Fibroblast of gingiva (primary cell): ENCODE results near the gene PSMB4.
"Not testable (repeated sequence)": the region's sequence is repeated elsewhere in the genome, so short reads cannot be mapped to it uniquely, and the experiment has no call there.

ENCODE experiments used
- DNase-seq: peaks from one replicate; pipeline ENCODE4 v3.0.0-alpha.2; 2011; ENCODE audit warnings: low read depth

PSMB4 gene

DNA sequence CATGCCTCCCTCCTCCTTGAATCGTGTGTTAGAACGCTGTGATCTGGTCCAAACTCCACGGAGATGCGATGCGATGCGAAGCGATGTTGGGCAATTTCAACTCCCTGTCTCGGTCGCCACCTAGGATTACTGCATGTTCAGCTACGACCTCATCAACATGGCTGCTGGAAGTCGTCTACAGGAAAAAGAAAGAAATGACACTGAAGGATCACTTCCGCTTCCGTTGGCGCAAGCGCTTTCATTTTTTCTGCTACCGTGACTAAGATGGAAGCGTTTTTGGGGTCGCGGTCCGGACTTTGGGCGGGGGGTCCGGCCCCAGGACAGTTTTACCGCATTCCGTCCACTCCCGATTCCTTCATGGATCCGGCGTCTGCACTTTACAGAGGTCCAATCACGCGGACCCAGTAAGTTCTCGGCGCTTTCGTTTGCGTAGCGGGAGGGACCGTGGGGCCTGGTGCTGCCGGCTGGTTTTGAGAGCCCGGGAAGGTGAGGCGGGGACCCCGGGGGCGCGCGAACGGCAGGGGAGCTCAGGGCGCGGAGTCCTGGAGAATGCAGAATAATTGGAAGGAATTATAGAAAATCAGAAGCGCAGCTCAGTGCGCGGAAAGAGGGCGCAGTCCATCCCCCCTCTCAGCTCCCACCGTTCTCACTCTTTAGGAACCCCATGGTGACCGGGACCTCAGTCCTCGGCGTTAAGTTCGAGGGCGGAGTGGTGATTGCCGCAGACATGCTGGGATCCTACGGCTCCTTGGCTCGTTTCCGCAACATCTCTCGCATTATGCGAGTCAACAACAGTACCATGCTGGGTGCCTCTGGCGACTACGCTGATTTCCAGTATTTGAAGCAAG, at the start of gene PSMB4:
PSMB4 (plus strand) TSS at position 250 of the 848 bp plus-strand sequence; CDS start at position 265, 15 bp downstream.
- DNase-seq = peak; percentile 91

DNA sequence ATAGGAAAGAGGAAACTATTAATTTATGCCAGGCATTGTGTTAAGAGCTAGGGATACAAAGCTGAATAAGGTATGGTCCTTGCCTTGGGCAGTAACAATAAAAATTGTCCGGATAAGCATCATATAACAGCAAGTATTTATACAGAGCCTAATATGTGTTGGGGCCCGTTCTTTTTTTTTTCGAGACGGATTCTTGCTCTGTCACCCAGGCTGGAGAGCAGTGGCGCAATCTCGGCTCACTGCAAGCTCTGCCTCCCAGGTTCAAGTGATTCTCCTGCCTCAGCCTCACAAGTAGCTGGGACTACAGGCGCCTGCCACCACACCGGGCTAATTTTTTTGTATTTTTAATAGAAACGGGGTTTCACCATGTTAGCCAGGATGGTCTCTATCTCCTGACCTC, 49.0 kb upstream of the PSMB4 start:
- not testable (repeated sequence) for DNase-seq

DNA sequence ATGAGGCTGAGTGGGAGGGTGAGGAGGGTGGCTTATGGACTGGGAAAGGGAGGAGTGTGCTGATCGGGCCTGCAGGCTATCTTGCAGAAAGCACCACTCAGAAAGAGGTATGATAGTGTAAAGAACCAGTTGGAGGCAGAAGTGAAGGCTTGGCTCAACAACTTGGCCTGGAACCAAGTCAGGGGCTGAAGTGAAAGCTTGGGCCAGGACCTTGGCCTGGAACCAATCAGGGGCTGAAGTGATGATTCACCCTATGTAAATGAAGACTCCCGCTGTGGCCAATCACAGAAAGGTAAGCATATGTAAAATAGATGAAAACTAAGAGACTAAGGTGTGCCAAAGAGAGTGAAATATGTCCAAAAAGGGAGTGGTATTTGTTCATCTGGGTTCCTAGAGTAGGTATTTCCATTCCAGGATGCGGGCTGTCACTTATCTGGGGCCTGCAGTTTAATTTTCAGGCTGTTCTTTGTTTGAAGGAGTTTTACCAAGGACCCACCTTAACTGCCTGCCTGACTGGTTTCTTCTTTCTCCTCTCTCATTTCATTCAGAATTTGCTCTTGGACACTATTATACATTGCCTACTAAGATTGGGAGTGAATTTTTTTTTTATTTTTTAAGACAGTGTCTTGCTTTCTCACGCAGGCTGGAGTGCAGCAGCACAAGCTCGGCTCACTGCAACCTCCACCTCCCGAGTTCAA, 47.2 kb upstream of the PSMB4 start:
- no peak for DNase-seq

DNA sequence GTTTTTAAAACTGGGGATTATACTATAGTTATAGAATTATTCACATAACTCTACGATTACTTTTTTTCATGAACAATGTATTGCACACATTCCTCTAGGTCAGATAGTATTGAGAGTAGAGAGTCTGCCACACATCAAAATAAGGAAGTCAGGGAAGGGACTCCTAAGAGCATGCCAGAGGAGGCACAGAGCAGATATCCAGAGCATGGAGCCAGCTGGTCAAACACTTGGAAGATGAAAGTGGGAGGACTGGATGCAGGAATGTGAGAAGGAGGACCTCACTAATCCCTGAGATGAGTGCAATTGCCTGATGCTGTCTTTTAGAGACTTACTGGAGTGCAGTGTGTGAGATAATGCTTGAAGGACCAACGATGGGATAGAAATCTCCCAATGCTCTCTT, 42.7 kb upstream of the PSMB4 start:
- no peak for DNase-seq

DNA sequence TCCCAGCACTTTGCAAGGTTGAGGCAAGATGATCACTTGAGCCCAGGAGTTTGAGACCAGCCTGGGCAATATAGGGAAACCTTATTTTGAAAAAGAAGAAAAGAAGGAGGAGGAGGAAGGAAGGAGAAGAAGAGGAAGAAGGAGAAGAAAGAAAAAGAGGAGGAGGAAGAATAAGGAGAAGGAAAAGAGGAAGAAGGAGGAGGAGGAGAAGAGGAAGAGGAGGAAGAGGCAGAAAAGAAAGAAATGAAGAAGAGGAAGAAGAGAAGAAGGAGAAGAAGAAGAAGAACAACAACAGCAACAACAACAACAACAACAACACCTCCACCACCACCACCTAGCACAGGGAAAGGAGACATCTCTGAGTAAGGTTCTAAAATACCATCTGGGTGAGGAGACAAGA, 37.5 kb upstream of the PSMB4 start:
- no peak for DNase-seq

DNA sequence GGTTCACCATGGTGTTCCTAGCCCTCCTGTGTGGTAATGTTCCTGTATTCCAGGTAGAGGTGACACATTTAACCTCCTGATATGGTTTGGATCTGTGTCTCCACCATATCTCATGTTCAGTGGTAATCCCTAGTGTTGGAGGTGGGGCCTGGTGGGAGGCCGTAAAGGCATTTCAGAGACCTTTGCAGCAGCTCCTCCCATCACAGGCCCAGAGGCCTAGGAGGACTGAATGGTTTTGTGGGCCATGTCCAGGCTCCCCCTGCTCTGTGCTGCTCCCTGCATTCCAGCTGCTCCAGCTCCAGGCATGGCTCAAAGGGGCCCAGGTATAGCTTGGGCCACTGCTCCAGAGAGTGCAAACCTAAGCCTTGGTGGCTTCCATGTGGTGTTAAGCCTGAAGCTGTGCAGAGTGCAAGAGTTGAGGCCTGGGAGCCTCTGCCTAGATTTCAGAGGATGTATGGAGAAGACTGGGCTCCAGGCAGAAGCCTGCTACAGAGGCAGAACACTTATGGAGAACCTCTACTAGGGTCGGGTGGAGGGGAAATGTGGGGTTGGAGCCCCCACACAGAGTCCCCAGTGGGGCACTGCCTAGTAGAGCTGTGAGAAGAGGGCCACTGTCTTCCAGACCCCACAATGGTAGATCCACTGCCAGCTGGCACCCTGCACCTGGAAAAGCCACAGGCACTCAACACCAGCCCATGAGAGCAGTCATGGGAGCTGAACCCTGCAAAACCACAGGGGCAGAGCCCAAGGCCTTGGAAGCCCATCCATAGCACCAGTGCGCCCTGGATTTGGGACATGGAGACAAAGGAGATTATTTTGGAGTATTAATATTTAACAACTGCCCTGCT, 36.8 kb upstream of the PSMB4 start:
- DNase-seq = no peak

DNA sequence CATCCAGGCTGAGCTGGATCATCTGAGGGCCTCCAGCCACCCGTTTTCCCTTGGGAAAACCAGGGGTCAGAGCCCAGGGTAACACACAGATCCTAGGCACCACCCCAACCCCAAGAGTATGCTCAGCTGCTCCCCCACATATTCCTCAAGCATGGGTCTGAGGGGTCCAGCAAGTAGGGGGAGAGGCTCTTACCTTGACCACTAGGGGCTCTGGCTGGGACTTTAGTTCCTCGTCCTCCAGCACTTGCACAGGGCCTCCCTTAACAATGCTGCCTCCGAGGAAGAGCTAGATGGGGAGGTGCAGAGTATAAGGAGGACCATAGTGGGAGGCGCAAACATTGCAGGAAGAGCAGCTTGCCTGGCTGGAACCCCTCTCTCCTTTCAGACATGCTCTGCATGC, 34.4 kb upstream of the PSMB4 start:
- DNase-seq = no peak

DNA sequence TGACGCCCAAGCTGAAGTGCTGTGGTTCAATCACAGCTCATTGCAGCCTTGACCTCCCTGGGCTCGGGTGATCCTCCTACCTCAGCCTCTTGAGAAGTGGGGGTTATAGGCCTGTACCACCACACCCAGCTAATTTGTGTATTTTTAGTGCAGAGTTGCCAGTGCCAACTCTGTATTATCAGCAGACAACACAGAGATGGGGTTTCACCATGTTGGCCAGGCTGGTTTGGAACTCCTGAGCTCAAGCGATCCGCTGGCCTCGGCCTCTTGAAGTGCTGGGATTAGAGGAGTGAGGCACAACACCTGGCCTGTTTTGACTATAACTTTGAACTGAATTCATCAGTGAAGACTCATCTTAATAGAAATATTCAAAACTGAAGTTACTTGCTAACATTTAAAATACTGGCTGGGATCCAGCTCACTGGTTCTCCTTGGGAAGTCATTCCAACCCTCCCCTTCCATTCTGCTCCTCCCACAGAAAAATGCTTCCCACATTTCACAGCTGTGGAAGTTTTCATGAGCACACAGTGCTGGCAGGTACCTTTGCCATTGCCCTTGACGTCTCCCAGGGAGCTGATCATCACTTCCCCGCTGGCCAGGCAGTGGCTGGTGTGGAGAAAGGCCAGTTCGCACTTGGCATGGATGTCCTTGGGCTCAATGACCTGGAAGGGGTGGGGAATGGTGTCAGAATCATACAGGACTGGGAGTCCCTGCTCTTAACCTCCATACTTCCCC, 31.5 kb upstream of the PSMB4 start:
- no peak for DNase-seq

DNA sequence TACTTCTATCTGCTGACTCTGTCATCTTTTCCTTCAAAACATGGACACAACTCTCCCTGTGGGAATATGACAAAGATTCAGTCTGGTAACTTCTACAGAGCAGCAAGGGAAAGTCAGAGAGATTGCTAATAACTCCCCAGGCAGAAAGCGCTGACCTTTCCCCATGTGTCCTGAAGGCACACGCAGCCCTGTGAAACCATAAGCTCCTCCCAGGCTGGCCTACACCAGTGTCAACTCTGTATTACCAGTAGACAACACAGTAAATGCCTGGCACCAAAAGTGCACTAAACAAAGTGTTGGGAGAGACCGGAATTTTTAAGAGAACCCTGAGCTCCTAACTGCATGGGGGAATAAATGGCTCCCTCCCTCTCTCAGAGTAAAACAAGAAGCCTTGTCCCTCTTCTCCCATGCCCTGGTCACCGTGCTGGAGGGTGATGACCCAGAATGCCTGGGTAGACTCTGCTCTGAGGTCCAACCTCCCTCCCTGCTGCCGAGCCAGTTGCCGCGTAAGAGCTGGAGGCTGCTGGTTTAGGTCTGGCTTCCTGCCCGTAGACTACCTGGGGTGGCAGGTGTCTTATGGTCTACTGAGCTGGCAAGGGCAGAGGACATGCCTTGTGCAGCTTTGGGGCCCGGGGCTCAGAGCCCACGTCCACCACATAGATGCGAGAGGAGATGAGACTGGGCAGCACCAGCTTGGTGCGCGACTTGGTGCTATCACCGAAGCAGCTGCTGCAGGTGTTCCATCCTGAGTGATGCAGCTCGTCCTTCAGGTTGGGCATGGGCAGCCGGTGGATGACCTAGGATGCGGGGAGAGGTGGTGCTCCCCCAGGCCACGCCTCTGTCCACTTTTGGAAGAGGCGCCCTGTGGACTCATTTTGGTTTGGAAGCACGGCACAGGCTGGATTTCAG, 30.7 kb upstream of the PSMB4 start:
- DNase-seq = no peak

DNA sequence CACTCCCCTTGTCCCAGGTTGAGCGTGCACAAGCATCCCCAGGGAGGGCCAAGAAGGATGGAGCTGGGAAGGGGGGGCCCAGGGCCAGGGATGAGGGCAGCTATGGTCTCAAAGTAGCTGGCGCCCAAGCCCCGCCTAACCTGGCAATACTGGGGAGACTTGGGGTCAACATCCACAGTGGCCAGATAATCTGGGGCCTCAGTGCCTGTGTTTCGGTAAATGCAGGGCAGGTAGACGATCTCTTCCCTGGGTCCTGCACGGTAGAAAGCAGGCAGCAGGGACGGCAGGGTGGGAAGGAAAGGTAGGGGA, 30.1 kb upstream of the PSMB4 start:
- no peak for DNase-seq

DNA sequence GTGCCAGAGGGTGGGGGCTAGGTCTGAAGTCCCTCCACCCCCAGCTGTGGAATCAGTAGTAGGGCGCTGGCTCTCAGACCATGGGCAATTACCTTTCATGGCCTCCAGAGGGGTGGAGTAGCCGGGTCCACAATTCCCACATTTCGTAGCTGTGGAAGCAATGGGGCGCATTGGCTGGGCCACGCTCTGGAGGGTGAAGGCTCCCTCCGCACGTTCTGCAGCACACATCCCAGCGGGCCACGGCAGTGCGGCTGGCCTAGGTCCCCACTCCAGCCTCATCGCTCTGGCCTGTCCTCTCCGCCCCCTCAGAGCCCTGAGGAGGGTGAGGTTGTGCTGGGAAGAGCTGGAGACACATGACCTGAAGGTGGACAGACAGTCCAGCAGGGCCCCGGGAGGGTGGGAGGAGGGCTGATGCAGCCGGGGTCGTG, 29.7 kb upstream of the PSMB4 start:
- DNase-seq = no peak

DNA sequence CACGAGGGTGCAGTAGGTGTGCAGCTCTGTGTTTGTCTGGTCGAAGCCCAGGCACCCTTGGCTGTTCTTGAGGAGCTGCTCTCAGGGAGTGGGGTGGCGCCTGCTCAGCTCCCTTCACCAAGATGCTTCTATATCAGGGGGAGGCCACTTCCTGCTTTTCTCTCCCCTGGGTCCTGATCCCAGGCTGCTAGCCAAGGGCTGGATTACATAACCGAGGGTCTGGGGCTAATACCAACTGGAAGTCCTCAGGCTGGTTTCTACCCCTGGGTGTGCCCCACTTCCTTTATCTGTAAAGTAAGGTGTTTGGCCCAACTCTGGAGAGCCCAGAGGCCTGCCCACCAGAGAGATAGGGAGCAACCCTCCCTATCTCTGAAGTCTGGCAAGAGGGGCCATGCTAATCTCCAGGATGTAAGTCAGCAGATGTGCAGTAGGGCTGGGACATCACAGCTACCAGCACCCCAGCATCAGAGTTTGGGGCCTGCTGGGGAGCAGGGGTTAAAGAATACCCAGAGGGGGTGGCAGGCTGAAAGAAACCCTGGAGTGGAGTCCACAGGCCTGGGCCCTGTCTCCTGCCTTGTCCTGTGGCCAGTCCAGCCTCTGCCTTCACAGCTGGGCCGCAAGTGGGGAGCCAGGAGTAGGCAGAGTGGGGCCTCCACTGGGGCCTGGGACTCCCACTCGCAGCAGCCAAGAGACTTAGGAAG, 29.0 kb upstream of the PSMB4 start:
- DNase-seq = no peak

DNA sequence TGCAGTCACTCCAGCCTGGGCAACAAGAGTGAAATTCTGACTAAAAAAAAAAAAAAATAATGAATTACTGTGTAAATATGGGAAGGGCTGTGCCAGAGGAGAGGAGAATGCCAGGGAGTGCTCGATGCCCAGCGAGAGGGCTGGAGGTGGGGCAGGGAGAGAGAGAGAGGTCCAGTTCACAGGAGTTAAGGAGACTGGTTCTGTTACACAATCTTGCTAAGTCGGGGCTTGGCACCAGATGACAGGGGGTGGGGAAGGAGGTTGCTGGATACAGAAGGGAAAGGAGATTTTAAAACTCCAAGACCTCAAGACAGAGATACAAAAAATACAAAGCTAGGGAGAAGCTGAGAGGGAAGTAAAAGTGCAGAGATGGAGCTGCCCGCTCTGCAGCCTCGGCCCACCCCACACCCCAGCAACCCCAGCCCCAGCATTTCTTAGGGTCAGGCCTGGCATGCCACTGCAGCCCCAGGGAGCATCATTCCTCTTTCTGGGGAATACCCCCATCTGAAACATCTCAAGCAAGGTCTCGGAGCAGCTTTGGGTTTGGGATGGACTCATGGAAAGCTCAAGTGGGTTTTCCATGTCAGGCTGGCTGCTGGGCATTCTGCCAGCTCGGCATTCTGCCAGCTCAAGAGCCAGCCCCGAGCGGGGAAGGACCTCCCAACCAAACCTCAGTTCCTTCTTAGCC, 27.9 kb upstream of the PSMB4 start:
- DNase-seq = peak; percentile 86

DNA sequence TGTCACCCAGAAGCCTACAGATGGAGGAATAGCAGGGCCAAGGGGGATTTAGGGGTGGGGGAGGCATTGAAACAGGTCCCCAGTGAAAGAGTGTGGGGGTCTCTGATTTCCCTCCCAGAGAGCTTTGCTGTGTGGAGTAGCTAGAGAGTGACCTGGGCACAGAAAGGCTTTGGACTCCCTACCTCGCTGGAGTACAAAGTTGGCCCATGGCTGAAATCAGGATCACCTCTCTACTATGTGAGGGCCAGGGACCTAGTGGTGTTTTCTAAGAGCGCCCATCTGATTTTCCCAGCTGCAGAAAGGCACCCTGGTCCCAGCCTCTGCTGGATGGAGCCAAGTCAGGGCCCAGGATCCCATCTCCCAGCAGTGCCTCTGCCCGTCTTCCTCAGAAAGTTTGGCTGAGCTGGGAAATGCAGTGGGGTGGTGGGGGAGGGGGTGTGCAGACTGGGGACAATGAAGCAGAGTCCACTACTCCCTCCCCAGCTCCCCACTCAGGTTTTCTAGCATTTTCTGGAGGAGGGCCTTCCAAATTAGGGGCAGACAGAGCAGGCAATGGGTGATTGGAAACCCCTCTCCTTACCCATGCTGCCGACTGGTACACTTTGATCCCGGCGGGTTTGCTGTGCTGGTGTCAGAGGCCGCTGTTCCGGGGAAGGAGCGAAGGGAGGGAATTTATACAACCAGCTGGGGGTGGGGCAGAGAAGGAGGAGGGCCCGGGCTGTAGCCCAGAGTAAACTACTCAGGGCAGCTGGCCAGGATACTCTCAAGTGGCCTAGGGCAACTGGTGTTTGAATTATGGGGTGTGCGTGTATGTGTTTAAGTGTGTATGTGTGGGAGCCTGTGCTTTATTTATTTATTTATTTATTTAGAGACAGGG, 27.1 kb upstream of the PSMB4 start, which contains the start of gene SELENBP1:
SELENBP1 (minus strand) TSS at position 648 of the 877 bp plus-strand sequence; CDS start at position 584, 64 bp downstream.
- DNase-seq = peak; percentile 85

DNA sequence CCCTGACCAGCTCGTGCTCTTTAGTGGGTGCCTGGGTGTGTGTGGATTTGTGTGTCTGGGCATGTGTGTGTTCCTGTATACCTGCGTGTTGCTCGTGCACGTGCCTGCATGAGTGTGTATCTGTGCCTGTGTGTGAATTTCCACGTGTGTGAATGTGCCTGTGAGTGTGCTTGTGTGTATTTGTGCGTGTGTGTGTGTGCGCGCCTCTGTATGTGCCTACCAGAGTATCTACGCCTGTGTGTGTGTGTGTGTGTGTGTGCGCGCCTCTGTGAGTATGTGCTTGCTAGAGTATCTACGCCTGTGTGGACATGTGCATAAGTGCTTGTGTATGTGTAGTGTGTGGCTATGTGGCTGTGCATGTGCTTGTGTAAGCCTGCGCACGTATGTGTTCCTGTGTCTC, 26.2 kb upstream of the PSMB4 start:
- no peak for DNase-seq

DNA sequence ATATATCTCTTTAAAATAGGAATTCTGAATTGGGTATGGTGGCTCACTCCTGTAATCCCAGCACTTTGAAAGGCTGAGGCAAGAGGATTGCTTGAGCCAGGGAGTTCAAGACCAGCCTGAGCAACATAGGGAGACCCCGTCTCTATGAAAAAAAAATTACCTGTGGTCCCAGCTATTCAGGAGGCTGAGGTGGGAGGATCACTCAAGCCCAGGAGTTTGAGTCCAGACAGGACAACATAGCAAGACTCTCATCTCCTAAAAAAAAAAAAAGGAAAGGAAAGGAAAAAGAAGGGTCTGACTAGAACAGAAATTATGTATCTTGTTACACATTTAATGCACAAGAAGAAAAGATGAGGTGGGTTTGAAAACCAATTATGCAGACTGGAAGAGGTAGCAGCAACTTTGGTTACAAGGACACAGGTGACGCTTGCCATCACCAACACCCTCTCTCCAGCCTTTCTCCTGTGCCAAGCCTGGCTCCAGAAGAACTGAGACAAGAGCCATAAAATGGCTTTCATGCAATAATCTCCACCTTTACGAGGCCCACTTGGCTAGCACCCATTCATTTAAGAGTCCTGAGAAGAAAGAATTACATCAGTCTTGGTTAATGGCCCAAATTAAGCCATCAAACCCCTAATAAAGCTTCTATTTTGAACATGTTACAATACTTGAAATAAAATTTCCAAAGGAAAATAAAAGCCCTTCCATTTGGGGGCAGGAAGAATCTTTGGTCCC, 22.1 kb upstream of the PSMB4 start:
- DNase-seq = no peak

DNA sequence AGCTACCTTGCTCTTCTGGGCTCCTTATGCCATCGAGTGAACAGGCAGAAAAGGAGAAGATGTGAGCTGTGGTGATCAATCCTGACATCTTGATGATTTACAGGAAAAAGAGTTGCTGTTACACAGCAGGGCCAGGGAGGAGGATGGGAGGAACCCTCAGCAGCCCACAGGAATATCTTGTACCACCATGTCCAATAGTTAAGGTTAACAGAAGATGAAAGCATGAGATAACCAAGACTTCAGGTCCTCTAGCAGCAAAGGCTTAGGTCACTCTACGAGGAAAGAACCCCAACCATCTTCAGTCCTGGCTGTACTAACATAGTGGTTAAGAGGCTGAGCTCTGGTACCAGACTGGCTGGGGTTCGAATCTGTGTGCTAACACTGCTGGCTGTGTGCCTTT, 14.8 kb upstream of the PSMB4 start:
- no peak for DNase-seq

DNA sequence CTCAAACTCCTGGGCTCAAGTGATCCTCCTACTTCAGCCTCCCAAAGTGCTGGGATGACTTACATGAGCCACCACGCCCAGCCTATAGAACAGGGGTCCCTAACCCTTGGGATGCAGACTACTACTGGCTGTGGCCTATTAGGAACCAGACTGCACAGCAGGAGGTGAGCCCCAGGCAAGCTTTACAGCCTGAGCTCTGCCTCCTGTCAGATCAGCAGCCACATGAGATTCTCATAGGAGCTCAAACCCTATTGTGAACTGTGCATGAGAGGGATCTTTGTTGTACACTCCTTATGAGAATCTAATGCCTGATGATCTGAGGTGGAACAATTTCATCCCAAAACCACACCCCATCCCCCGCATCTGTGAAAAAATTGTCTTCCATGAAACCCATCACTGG, 13.4 kb upstream of the PSMB4 start:
- DNase-seq = no peak
